Gastrocnemius medialis (tissue), 4 donors: Measurements from ENCODE around the gene KRT77. TPM values are rescaled to one million over a fixed set of nuclear protein-coding genes. Genes with fewer than 3 reads are reported as not detected.

Experiments used
- ATAC-seq, 2 donors: fragments of 150-250 bp; one replicate each; pipeline ENCODE4 v1.9.1; 2016
- DNase-seq, 2 donors: peaks; one replicate each; pipeline ENCODE4 v3.0.0-alpha.2; 2019
- H3K27ac ChIP-seq, 4 donors: fragments of 200-600 bp; sonication (generic); 1 replicate in 1 of 4; 2 replicates in 3 of 4; pipeline ENCODE4 v1.5.1; 2016 to 2018; ENCODE audit warnings: mild to moderate bottlenecking in 2 of 4, moderate library complexity in 1 of 4
- H3K27me3 ChIP-seq, 3 donors: fragments of 200-600 bp; sonication (generic) in 2 of 3; 1 replicate in 1 of 3; 2 replicates in 2 of 3; pipeline versions ENCODE4 v1.5.1 to v1.6.0; 2016 to 2019; ENCODE audit warnings: mild to moderate bottlenecking in 1 of 3, moderate library complexity in 1 of 3
- H3K36me3 ChIP-seq, 2 donors: fragments of 200-600 bp; sonication (generic) in 1 of 2; one replicate each; pipeline ENCODE4 v1.5.1; 2017 to 2018
- H3K4me1 ChIP-seq, 2 donors: fragments of 200-600 bp; sonication (generic) in 1 of 2; one replicate each; pipeline ENCODE4 v1.5.1; 2016 to 2017; ENCODE audit warnings: mild to moderate bottlenecking in 2 of 2
- H3K4me3 ChIP-seq, 4 donors: fragments of 200-600 bp; sonication (generic) in 3 of 4; 1 replicate in 1 of 4; 2 replicates in 3 of 4; pipeline ENCODE4 v1.5.1; 2016 to 2019; ENCODE audit warnings: mild to moderate bottlenecking in 2 of 4
- H3K9me3 ChIP-seq, 3 donors: fragments of 200-600 bp; sonication (generic) in 2 of 3; 1 replicate in 1 of 3; 2 replicates in 2 of 3; pipeline ENCODE4 v1.5.1; 2016 to 2019
- CTCF ChIP-seq, 5 experiments: fragments of 450-650 bp in 3 of 5; fragments of 200-600 bp in 2 of 5; sonication (generic) in 2 of 5; IDR thresholded peaks in 4 of 5; conservative IDR thresholded peaks in 1 of 5; 1 replicate in 4 of 5; 2 replicates in 1 of 5; pipeline ENCODE4 v1.5.1; 2016 to 2019; ENCODE audit warnings: antibody characterized with exemption in 5 of 5, mild to moderate bottlenecking in 3 of 5, moderate library complexity in 3 of 5
- POLR2A ChIP-seq, 2 donors: fragments of 450-650 bp; IDR thresholded peaks; one replicate each; pipeline ENCODE4 v1.6.1; 2017; ENCODE audit warnings: antibody characterized with exemption in 2 of 2, mild to moderate bottlenecking in 2 of 2, moderate library complexity in 2 of 2
- in situ Hi-C, 4 donors: fragments of 200-750 bp; cut with MboI; loops; one replicate each; pipeline versions ENCODE4 v1.15.0 to v1.8.0; 2017; ENCODE audit warnings: low sequenced_read_pairs in 4 of 4
- intact Hi-C: fragments of 100-400 bp; cut with DNase I; formaldehyde crosslinking; loops from one replicate; pipeline ENCODE4 v1.15.1; 2023; ENCODE audit warnings: low total_unique reads
- total RNA-seq, 4 donors: library from RNA; depleted of rRNA; stranded (reverse); fragments of >200 nt; gene quantifications; one replicate each; pipeline versions ENCODE4 v1.1.0 to v1.2.3, GENCODE V29; 2016

Gene KRT77
- total RNA-seq, 4 donors from 2014 or later: not detected

DNA sequence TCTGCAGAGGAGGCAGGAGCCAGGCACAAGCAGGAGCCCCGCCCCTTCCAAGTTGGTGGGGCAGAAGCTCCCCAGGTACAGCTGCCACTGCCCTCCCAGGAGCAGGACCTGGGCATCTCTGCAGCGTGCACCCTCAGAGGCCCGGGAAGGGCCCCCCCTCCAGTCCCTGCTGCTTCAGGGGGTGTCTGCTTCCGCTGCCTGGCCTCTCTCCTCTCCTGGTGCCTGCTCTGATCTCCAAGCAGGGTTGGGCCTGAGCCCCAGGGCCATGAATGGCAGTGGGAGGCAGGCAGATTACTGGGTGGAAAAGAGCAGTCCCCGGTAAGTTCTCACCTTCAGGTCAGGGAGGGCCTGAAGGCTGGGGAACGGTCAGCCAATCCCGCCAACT is 38.9 kb upstream of the KRT77 start:
- Histone ChIP-seq H3K4me3 (no peak overlapping the region), H3K36me3 (no peaks in the 10 kb centered on the region), H3K27ac (no peak overlapping the region), H3K4me1 (no peaks in the 10 kb centered on the region), H3K27me3 (peaks cover 0 to 4% (median 0%) of the 10 kb centered on the region in 3 donors), H3K9me3 (no peaks in the 10 kb centered on the region)
- DNase-seq: no peak
- intact Hi-C loops (no loop called here), in situ Hi-C loops (no loop called here)
- no peak for ATAC-seq
- no peak for TF ChIP-seq POLR2A (IDR thresholded peaks at IDR 0.05)

DNA sequence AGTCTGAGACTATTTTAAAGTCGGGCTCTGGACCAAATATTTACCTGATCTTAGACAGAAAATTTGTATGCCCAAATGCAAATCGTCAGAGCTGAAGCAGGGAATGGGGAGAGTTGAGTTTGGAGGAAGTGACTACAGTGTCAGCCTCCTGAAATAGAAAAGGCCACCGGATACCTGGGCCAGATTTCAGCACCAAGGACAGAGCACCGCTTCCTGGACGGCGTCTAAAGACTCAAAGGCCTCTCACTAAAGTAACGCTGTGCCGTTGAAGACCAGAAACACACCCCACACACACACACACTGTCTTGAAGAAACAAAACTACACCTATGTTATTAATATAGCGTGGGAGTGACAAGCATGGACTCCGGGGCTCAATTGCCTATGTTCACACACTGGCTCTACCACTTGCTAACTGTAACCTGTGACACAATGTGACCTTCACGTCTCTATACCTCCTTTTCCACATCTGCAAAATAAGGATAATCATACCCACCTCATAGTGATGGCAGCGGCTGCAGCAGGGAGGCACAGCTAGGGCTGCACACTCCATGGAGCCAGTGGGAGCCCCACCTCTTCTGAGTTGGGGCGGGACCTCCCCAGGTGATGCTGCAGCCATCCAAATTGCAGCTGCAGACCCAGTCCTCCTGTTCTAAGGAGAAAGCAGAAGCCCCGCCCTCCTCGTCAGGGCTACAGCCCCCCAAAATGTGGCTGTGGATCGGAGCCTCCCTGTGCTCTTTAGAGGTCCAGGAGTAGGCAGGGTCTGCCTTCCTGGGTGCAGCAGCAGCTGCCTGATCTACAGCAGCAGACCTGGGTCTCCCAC is 38.3 kb upstream of the KRT77 start:
- in situ Hi-C loops (no loop called here), intact Hi-C loops (no loop called here)
- H3K36me3 ChIP-seq: no peaks in the 10 kb centered on the region
- H3K27ac ChIP-seq: no peak overlapping the region
- no peaks in the 10 kb centered on the region for H3K9me3 ChIP-seq
- TF ChIP-seq CTCF (IDR thresholded peaks at IDR 0.05 in 4 of 5, conservative IDR thresholded peaks at IDR 0.05 in 1 of 5): no peak
- no peak for TF ChIP-seq POLR2A (IDR thresholded peaks at IDR 0.05)
- H3K4me3 ChIP-seq: no peak overlapping the region
- DNase-seq (no peak), ATAC-seq (no peak)
- peaks cover 0 to 4% (median 0%) of the 10 kb centered on the region in 3 donors for H3K27me3 ChIP-seq
- H3K4me1 ChIP-seq: no peaks in the 10 kb centered on the region

- H3K4me1 ChIP-seq: no peaks in the 10 kb centered on the region
- H3K36me3 ChIP-seq: no peaks in the 10 kb centered on the region
- ATAC-seq (no peak), DNase-seq (no peak)
- H3K27ac ChIP-seq: no peak overlapping the region
- in situ Hi-C loops: no loop called here
- intact Hi-C loops: no loop called here
- no peaks in the 10 kb centered on the region for H3K9me3 ChIP-seq
- H3K4me3 ChIP-seq: no peak overlapping the region
- peaks cover 0 to 6% (median 0%) of the 10 kb centered on the region in 3 donors for H3K27me3 ChIP-seq
- TF ChIP-seq POLR2A (IDR thresholded peaks at IDR 0.05) (no peak), CTCF (IDR thresholded peaks at IDR 0.05 in 4 of 5, conservative IDR thresholded peaks at IDR 0.05 in 1 of 5) (no peak)
Observed at GRCh38 chr12:52740584-52740983, 37.3 kb upstream of the KRT77 start.

GRCh38 chr12:52739963-52740362 is 36.6 kb upstream of the KRT77 start:
- in situ Hi-C loops: no loop called here
- no peak overlapping the region for H3K27ac ChIP-seq
- intact Hi-C loops: no loop called here

More at GRCh38 chr12:52739963-52740362, 36.6 kb upstream of the KRT77 start:
- no peak for ATAC-seq
- Histone ChIP-seq H3K4me3 (no peak overlapping the region), H3K9me3 (no peaks in the 10 kb centered on the region), H3K27me3 (peaks cover 0 to 12% (median 4%) of the 10 kb centered on the region in 3 donors), H3K4me1 (no peaks in the 10 kb centered on the region), H3K36me3 (no peaks in the 10 kb centered on the region)
- DNase-seq: no peak
- no peak for TF ChIP-seq CTCF (IDR thresholded peaks at IDR 0.05 in 4 of 5, conservative IDR thresholded peaks at IDR 0.05 in 1 of 5)
- no peak for TF ChIP-seq POLR2A (IDR thresholded peaks at IDR 0.05)
